Endothelial cell of umbilical vein (primary cell): ENCODE results near the gene ADCY3. TPM values are rescaled to one million over a fixed set of nuclear protein-coding genes. Genes with fewer than 3 reads are reported as not detected.

ENCODE experiments used
- BruUV-seq: library from RNA; stranded (reverse); fragments of 400-500 nt; replicated peaks from 2 replicates; lab custom pipeline; 2021; lab: Mats Ljungman, UMichigan
- CTCF ChIA-PET: fragments of 300-600, 350-600 bp; sonication (Branson Sonifier 250); formaldehyde crosslinking; loops from one replicate; lab custom pipeline; 2021; ENCODE audit warnings: antibody characterized with exemption, inconsistent platforms; lab: Charles Lee
- POLR2A ChIA-PET: fragments of 300-600, 350-600 bp; sonication (Branson Sonifier 250); formaldehyde crosslinking; loops from one replicate; lab custom pipeline; 2021; ENCODE audit warnings: antibody characterized with exemption, inconsistent platforms; lab: Charles Lee
- DNase-seq: peaks from one replicate; pipeline ENCODE4 v3.0.0-alpha.2; 2011; ENCODE audit warnings: low read depth, low spot score
- FAIRE-seq: peaks from 2 replicates; lab custom pipeline; 2011; peaks lifted over from hg19 to GRCh38; lab: Jason Lieb, UNC
- H2AFZ ChIP-seq: 2 replicates; pipeline ENCODE4 v1.6.0; 2012; ENCODE audit warnings: low read depth, low read length, control low read depth, inconsistent platforms
- H3K27ac ChIP-seq: 2 replicates; pipeline ENCODE4 v1.5.1; 2011; ENCODE audit warnings: low read depth, mild to moderate bottlenecking, control low read depth, low read length, moderate library complexity; ENCODE audit not compliant: insufficient read depth
- H3K27me3 ChIP-seq, 2 experiments: 2 replicates each; pipeline versions ENCODE4 v1.6.0 to v1.6.1; 2011; ENCODE audit warnings: low read length in 2 of 2, mixed read lengths in 1 of 2; ENCODE audit not compliant: control insufficient read depth in 2 of 2, insufficient read depth in 2 of 2
- H3K36me3 ChIP-seq, 2 experiments: 2 replicates in 1 of 2; 3 replicates in 1 of 2; pipeline ENCODE4 v1.5.1; 2011; ENCODE audit warnings: low read length in 2 of 2, mild to moderate bottlenecking in 1 of 2, moderate library complexity in 1 of 2; ENCODE audit not compliant: control insufficient read depth in 2 of 2, insufficient read depth in 2 of 2; ENCODE audit errors: extremely low read depth in 1 of 2
- H3K4me1 ChIP-seq: 3 replicates; pipeline ENCODE4 v1.5.1; 2011; ENCODE audit warnings: mild to moderate bottlenecking, low read length; ENCODE audit not compliant: control insufficient read depth, insufficient read depth; ENCODE audit errors: extremely low read depth
- H3K4me2 ChIP-seq: 2 replicates; pipeline ENCODE4 v1.6.1; 2011; ENCODE audit warnings: low read length, control low read depth, mixed read lengths; ENCODE audit not compliant: insufficient read depth
- H3K4me3 ChIP-seq, 3 experiments: fragments of 200-600 bp in 1 of 3; sonication (generic), shearing (Covaris generic) in 1 of 3; replicated peaks in 1 of 3; 2 replicates each; pipeline ENCODE4 v1.5.1; 2011 to 2016; ENCODE audit warnings: control low read depth in 3 of 3, low read length in 3 of 3, mild to moderate bottlenecking in 2 of 3, inconsistent platforms in 1 of 3, low read depth in 1 of 3, moderate library complexity in 1 of 3; ENCODE audit not compliant: insufficient read depth in 1 of 3
- H3K79me2 ChIP-seq: 2 replicates; pipeline ENCODE4 v1.6.0; 2012; ENCODE audit warnings: low read length, inconsistent platforms; ENCODE audit not compliant: control insufficient read depth, insufficient read depth
- H3K9ac ChIP-seq: replicated peaks from 2 replicates; pipeline ENCODE3; 2011; ENCODE audit warnings: low read length, control low read depth; ENCODE audit not compliant: insufficient read depth; ENCODE audit errors: extremely low read depth
- H3K9me1 ChIP-seq: replicated peaks from 3 replicates; pipeline ENCODE4 v1.6.0; 2011; ENCODE audit warnings: mild to moderate bottlenecking, low read length; ENCODE audit not compliant: control insufficient read depth, insufficient read depth; ENCODE audit errors: extremely low read depth
- H3K9me3 ChIP-seq: replicated peaks from 2 replicates; pipeline ENCODE4 v1.5.1; 2012; ENCODE audit warnings: low read length, inconsistent platforms; ENCODE audit not compliant: control insufficient read depth, insufficient read depth
- H4K20me1 ChIP-seq: replicated peaks from 2 replicates; pipeline ENCODE3; 2011; ENCODE audit warnings: mild to moderate bottlenecking, low read length; ENCODE audit not compliant: control insufficient read depth, insufficient read depth; ENCODE audit errors: extremely low read depth
- EZH2 ChIP-seq: IDR thresholded peaks from 2 replicates; pipeline ENCODE4 v1.6.1; 2012; ENCODE audit warnings: borderline replicate concordance, low read depth, mild to moderate bottlenecking, moderate library complexity, low read length, inconsistent platforms; ENCODE audit not compliant: severe bottlenecking
- FOS ChIP-seq: IDR thresholded peaks from 2 replicates; pipeline ENCODE4 v1.6.1; 2011; ENCODE audit warnings: mild to moderate bottlenecking, low read length, moderate library complexity, borderline replicate concordance; ENCODE audit not compliant: insufficient read depth
- GATA2 ChIP-seq: IDR thresholded peaks from 2 replicates; pipeline ENCODE4 v1.7.0; 2011; ENCODE audit warnings: low read depth, mild to moderate bottlenecking, moderate library complexity, mixed read lengths, low read length; ENCODE audit not compliant: insufficient read length, insufficient read depth
- JUN ChIP-seq: IDR thresholded peaks from 2 replicates; pipeline ENCODE4 v1.6.1; 2011; ENCODE audit warnings: borderline replicate concordance, low read depth; ENCODE audit not compliant: insufficient read length, insufficient read depth
- MYC ChIP-seq: IDR thresholded peaks from one replicate; pipeline ENCODE4 v1.6.1; 2011; ENCODE audit warnings: mild to moderate bottlenecking, low read depth, low read length
- POLR2A ChIP-seq: IDR thresholded peaks from 2 replicates; pipeline ENCODE4 v1.6.1; 2012; ENCODE audit warnings: low read depth, mild to moderate bottlenecking, control low read depth, low read length
- POLR2AphosphoS5 ChIP-seq: IDR thresholded peaks from 2 replicates; pipeline ENCODE4 v1.6.1; 2012; ENCODE audit warnings: low read depth, mild to moderate bottlenecking, control low read depth, low read length, moderate library complexity; ENCODE audit not compliant: insufficient read depth
- dilution Hi-C: fragments of 300-500 bp; cut with MboI; formaldehyde crosslinking; loops from one replicate; pipeline ENCODE4 v1.15.0; 2019; ENCODE audit warnings: low sequenced_read_pairs; ENCODE audit not compliant: extremely low pct_ligation_motif_present
- intact Hi-C: fragments of 100-400 bp; cut with micrococcal nuclease; formaldehyde crosslinking; loops from one replicate; pipeline ENCODE4 v1.10.0; 2022
- polyA plus RNA-seq, 4 experiments: library from polyadenylated mRNA; depleted of rRNA in 3 of 4; stranded (reverse) in 3 of 4; unstranded in 1 of 4; fragments of >200 nt; gene quantifications; 2 replicates each; pipeline versions ENCODE4 v1.2.1 to v1.2.3, GENCODE V29; 2011 to 2012; ENCODE audit warnings: missing spikeins in 1 of 4
- total RNA-seq: library from RNA; stranded (reverse); gene quantifications from 2 replicates; pipeline ENCODE4 v1.2.3, GENCODE V29; 2021
- TF ChIP-seq, protein P1 (sequence below), 2 donors: IDR thresholded peaks; 1 replicate in 1 of 2; 2 replicates in 1 of 2; pipeline ENCODE4 v1.5.1; 2011; ENCODE audit warnings: low read length in 2 of 2, mild to moderate bottlenecking in 2 of 2, moderate library complexity in 2 of 2, control low read depth in 1 of 2, inconsistent platforms in 1 of 2, low read depth in 1 of 2; ENCODE audit not compliant: insufficient read depth in 1 of 2; ENCODE audit errors: extremely low read depth in 1 of 2
- TF ChIP-seq, protein P2 (sequence below): IDR thresholded peaks from 2 replicates; pipeline ENCODE4 v1.6.1; 2011; ENCODE audit not compliant: insufficient read depth, insufficient read length

ADCY3 gene
- total and polyA plus RNA-seq, 2 donors (not counting 3 experiments of a cell fraction or from before 2014, with no cell fraction given): 54.0 to 61.3 TPM

DNA sequence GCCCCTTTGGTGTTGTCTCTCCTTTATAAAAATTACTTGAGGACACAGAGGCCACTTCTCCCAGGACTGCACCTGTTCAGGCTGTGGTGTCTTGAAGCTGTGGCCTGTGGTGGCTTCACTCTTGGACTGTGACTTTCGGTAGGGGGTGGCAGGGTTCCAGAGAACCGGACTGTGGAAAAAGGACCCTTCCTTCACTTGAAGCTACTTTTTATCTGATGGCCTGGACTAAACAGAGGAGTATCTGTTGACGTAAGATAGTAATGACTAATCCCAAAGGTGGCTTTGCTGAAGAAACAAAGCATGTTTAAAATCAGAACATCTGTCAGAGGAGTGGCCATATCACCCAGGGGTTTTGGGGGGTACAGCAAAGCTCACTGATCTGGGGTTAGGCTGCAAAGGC is 66.0 kb downstream of the ADCY3 start:
- no peaks in the 10 kb centered on the region for H3K27me3 ChIP-seq
- H3K4me3 ChIP-seq: no peak overlapping the region
- DNase-seq (no peak), FAIRE-seq (no peak)
- no peaks in the 10 kb centered on the region for H3K4me1 ChIP-seq
- no peak overlapping the region for H2AFZ ChIP-seq
- intact Hi-C loops: no loop called here
- no peaks in the 10 kb centered on the region for H4K20me1 ChIP-seq
- H3K9ac ChIP-seq: no peak overlapping the region
- ChIA-PET CTCF (no interaction called here), POLR2A (no interaction called here)
- H3K36me3 ChIP-seq: no peaks in the 10 kb centered on the region
- dilution Hi-C loops: no loop called here
- BruUV-seq: no TSS peak
- no peaks in the 10 kb centered on the region for H3K9me3 ChIP-seq
- H3K27ac ChIP-seq: no peak overlapping the region
- no peak overlapping the region for H3K4me2 ChIP-seq
- TF ChIP-seq POLR2AphosphoS5 (no peak), JUN (no peak), FOS (no peak), MYC (no peak), POLR2A (no peak), GATA2 (no peak), EZH2 (no peak)
- TF ChIP-seq, protein P1, sequence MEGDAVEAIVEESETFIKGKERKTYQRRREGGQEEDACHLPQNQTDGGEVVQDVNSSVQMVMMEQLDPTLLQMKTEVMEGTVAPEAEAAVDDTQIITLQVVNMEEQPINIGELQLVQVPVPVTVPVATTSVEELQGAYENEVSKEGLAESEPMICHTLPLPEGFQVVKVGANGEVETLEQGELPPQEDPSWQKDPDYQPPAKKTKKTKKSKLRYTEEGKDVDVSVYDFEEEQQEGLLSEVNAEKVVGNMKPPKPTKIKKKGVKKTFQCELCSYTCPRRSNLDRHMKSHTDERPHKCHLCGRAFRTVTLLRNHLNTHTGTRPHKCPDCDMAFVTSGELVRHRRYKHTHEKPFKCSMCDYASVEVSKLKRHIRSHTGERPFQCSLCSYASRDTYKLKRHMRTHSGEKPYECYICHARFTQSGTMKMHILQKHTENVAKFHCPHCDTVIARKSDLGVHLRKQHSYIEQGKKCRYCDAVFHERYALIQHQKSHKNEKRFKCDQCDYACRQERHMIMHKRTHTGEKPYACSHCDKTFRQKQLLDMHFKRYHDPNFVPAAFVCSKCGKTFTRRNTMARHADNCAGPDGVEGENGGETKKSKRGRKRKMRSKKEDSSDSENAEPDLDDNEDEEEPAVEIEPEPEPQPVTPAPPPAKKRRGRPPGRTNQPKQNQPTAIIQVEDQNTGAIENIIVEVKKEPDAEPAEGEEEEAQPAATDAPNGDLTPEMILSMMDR (IDR thresholded peaks at IDR 0.05; ENCODE audit: extremely low read depth in 1 of 2, insufficient read depth in 1 of 2, low read depth in 1 of 2, low read length in 2 of 2): no peak
- TF ChIP-seq, protein P2, sequence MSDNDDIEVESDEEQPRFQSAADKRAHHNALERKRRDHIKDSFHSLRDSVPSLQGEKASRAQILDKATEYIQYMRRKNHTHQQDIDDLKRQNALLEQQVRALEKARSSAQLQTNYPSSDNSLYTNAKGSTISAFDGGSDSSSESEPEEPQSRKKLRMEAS: no peak
- H3K9me1 ChIP-seq: no peaks in the 10 kb centered on the region
- H3K79me2 ChIP-seq: no peaks in the 10 kb centered on the region
